HG03460 (cell line): ENCODE results near the gene SELENOF.

ENCODE experiments used
- ATAC-seq: cut with Tn5 transposase; IDR thresholded peaks from one replicate; pipeline ENCODE4 v1.9.1; 2021; ENCODE audit not compliant: unreplicated experiment

Gene SELENOF

GRCh38 chr1:86913896-86914600, at the start of gene SELENOF:
TSS of gene SELENOF (minus strand) at chr1:86914126. CDS start at chr1:86914111, 15 bp downstream.
- ATAC-seq: peak; percentile 79

- ATAC-seq: no peak
Measured at GRCh38 chr1:86960548-86960947, 46.6 kb upstream of the SELENOF start.

GRCh38 chr1:86957221-86957620, 43.3 kb upstream of the SELENOF start:
- no peak for ATAC-seq

- no peak for ATAC-seq
Measured at GRCh38 chr1:86956221-86956620, 42.3 kb upstream of the SELENOF start.

- no peak for ATAC-seq
Measured at GRCh38 chr1:86955678-86956077, 41.8 kb upstream of the SELENOF start.

- no peak for ATAC-seq
Measured at GRCh38 chr1:86953167-86953566, 39.2 kb upstream of the SELENOF start.

- no peak for ATAC-seq
Measured at GRCh38 chr1:86951430-86951829, 37.5 kb upstream of the SELENOF start.

- no peak for ATAC-seq
Measured at GRCh38 chr1:86950712-86951419, 36.9 kb upstream of the SELENOF start.

GRCh38 chr1:86948212-86948611, 34.3 kb upstream of the SELENOF start:
- ATAC-seq: no peak

GRCh38 chr1:86942743-86943142, 28.8 kb upstream of the SELENOF start:
- no peak for ATAC-seq

GRCh38 chr1:86942042-86942441, 28.1 kb upstream of the SELENOF start:
- ATAC-seq: no peak

- no peak for ATAC-seq
Measured at GRCh38 chr1:86940599-86940998, 26.7 kb upstream of the SELENOF start.

- no peak for ATAC-seq
Measured at GRCh38 chr1:86939406-86939805, 25.5 kb upstream of the SELENOF start.

- no peak for ATAC-seq
Measured at GRCh38 chr1:86938855-86939254, 24.9 kb upstream of the SELENOF start.

- ATAC-seq: no peak
Measured at GRCh38 chr1:86938450-86938849, 24.5 kb upstream of the SELENOF start.

GRCh38 chr1:86933562-86934377, 19.8 kb upstream of the SELENOF start:
- ATAC-seq: no peak

- no peak for ATAC-seq
Measured at GRCh38 chr1:86933051-86933450, 19.1 kb upstream of the SELENOF start.

GRCh38 chr1:86928819-86929218, 14.9 kb upstream of the SELENOF start:
- ATAC-seq: no peak

- ATAC-seq: no peak
Measured at GRCh38 chr1:86926883-86927282, 13.0 kb upstream of the SELENOF start.

- ATAC-seq: no peak
Measured at GRCh38 chr1:86925742-86926141, 11.8 kb upstream of the SELENOF start.

GRCh38 chr1:86924324-86924960, 10.5 kb upstream of the SELENOF start:
- no peak for ATAC-seq
